Effector memory CD8-positive, alpha-beta T cell (primary cell): Measurements from ENCODE around the gene ARHGAP21.

Experiments
- ATAC-seq: fragments of 150-1000 bp; cut with Tn5 transposase; replicated peaks from 2 replicates; pipeline ENCODE4 v1.10.0; 2021; ENCODE audit warnings: mild to moderate bottlenecking, moderate library complexity
- DNase-seq, 3 experiments: peaks; one replicate each; pipeline ENCODE4 v3.0.0; 2021
- H3K27ac Mint-ChIP-seq, 2 donors: one replicate each; pipeline ENCODE4 v1.8.0; 2022; ENCODE audit warnings: mild to moderate bottlenecking in 2 of 2, mixed read lengths in 2 of 2, moderate library complexity in 2 of 2
- H3K27me3 Mint-ChIP-seq, 2 donors: one replicate each; pipeline ENCODE4 v1.8.0; 2022; ENCODE audit warnings: mixed read lengths in 2 of 2
- H3K36me3 Mint-ChIP-seq: one replicate; pipeline ENCODE4 v1.8.0; 2022; ENCODE audit warnings: mild to moderate bottlenecking, moderate library complexity, mixed read lengths; ENCODE audit not compliant: insufficient read depth
- H3K4me1 Mint-ChIP-seq, 2 donors: one replicate each; pipeline ENCODE4 v1.8.0; 2022; ENCODE audit warnings: low read depth in 2 of 2, mixed read lengths in 2 of 2
- H3K4me3 Mint-ChIP-seq, 2 donors: one replicate each; pipeline ENCODE4 v1.8.0; 2022; ENCODE audit warnings: mild to moderate bottlenecking in 2 of 2, mixed read lengths in 2 of 2, moderate library complexity in 2 of 2
- H3K9me3 Mint-ChIP-seq, 2 donors: one replicate each; pipeline ENCODE4 v1.8.0; 2022; ENCODE audit warnings: mixed read lengths in 2 of 2

The ARHGAP21 gene

GRCh38 chr10:24590697-24591457 is 132.8 kb downstream of the ARHGAP21 start:
- ATAC-seq, result no peak

DNA sequence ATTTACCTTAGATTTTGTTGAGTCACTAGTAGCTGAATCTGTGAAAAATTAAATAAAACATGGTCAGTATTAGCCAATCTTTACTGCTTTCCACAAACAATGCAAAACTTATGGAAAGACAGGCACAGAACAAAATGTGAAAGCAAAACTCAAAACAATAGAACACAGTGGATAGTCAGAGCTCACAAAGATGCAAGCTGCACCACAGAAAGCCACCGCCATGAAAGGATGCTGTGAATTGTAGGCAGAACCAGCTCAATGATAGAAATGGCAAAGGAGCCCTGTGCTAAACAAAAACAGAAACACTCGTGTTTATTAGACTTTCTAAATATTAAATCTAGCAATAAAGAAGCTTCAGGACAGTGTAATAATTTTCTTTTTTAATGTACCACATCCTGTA is 134.4 kb downstream of the ARHGAP21 start:
- no peak overlapping the region for H3K27ac Mint-ChIP-seq
- no peak for ATAC-seq

More at GRCh38 chr10:24590697-24591457, 132.8 kb downstream of the ARHGAP21 start:
- Mint-ChIP-seq H3K4me1 (no peaks in the 10 kb centered on the region), H3K4me3 (no peak overlapping the region), H3K36me3 (peaks cover 27% of the 10 kb centered on the region), H3K27ac (no peak overlapping the region), H3K9me3 (no peaks in the 10 kb centered on the region), H3K27me3 (no peaks in the 10 kb centered on the region)
- DNase-seq, result no peak

DNA sequence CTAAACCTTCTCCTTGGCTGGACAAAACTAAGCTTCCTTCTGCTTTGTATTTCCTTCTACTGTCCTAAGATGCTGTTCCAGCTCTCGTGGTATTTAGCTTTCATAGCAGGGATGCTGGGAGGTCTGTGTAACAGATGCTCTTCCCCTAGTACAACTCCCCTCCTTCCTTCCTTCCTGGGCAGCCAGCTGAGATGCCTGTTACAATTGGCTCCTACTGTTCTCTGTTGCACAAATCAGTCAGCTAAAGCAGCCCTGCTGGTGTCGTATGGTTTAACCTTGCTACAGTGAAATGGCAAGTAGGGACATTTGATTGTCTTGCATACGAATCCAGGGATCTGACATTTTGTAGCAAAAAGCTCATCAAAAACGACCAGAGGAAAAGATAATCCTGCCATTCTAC is 143.8 kb downstream of the ARHGAP21 start:
- no peaks in the 10 kb centered on the region for H3K9me3 Mint-ChIP-seq
- H3K4me3 Mint-ChIP-seq, result no peak overlapping the region
- H3K4me1 Mint-ChIP-seq, result peaks cover 0 to 2% of the 10 kb centered on the region in 2 donors
- no peak overlapping the region for H3K27ac Mint-ChIP-seq
- DNase-seq (no peak), ATAC-seq (no peak)
- peaks cover 3% of the 10 kb centered on the region for H3K36me3 Mint-ChIP-seq
- peaks cover 9 to 11% of the 10 kb centered on the region in 2 donors for H3K27me3 Mint-ChIP-seq

More for the DNA sequence above, 134.4 kb downstream of the ARHGAP21 start:
- Mint-ChIP-seq H3K4me3 (no peak overlapping the region), H3K36me3 (peaks cover 25% of the 10 kb centered on the region), H3K4me1 (no peaks in the 10 kb centered on the region), H3K27me3 (no peaks in the 10 kb centered on the region), H3K9me3 (no peaks in the 10 kb centered on the region)
- no peak for DNase-seq

DNA sequence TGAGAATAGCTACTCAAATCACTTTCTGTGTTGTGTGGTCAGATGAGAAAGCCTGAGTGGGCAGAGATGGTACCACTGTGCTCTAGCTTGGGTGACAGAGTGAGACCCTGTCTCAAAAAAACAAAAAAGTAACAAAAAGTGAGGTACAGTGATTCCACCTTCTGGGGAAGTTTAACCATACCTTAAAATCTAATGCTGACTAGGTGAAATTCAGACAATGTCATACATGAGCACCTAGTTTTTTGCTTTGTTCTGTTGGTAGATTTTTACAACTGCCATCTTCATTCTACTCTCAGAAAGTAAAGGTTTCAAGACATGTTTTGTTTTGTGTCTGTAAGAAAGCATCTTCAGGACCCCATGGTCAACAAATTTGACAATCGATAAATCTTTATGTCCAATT is 144.2 kb downstream of the ARHGAP21 start:
- Mint-ChIP-seq H3K27me3 (peaks cover 11 to 12% of the 10 kb centered on the region in 2 donors), H3K4me3 (no peak overlapping the region), H3K4me1 (peaks cover 0 to 2% of the 10 kb centered on the region in 2 donors), H3K36me3 (peaks cover 3% of the 10 kb centered on the region), H3K27ac (no peak overlapping the region), H3K9me3 (no peaks in the 10 kb centered on the region)
- no peak for DNase-seq
- no peak for ATAC-seq

GRCh38 chr10:24575481-24576002 is 148.1 kb downstream of the ARHGAP21 start:
- no peak overlapping the region for H3K4me3 Mint-ChIP-seq
- no peak overlapping the region for H3K27ac Mint-ChIP-seq
- H3K36me3 Mint-ChIP-seq, result no peaks in the 10 kb centered on the region
- H3K27me3 Mint-ChIP-seq, result peaks cover 42 to 43% of the 10 kb centered on the region in 2 donors
- no peaks in the 10 kb centered on the region for H3K9me3 Mint-ChIP-seq
- ATAC-seq (no peak), DNase-seq (no peak)
- peaks cover 0 to 4% of the 10 kb centered on the region in 2 donors for H3K4me1 Mint-ChIP-seq

DNA sequence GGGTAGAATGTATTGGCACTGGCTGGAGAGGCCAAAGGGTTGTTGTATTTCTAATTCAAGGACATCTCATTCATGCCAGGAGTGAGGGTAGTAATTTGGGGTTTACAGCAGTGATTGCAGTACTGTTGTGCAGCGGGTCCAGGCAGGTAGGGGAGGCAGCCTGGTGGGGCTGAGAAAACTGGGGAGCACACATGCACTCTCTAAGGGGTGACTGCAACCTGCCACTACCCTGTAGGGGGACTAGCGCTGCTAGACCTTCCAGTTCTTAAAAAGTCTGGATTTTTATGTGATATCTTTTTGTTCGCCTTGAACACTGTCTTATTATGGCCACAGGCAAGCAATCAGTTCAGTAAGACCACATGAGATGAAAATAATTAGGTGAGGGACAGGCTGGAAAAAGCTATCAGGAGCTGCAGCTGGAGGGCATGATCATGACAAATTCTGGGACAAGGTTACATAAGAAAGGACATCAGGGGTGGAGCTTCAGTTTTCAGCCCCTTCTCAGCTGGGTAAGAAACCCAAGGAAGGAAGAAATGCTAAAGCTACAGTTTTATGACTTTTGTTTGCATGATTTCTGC is 149.0 kb downstream of the ARHGAP21 start:
- Mint-ChIP-seq H3K27me3 (peaks cover 51 to 52% of the 10 kb centered on the region in 2 donors), H3K36me3 (no peaks in the 10 kb centered on the region), H3K9me3 (no peaks in the 10 kb centered on the region), H3K4me1 (peaks cover 0 to 4% of the 10 kb centered on the region in 2 donors), H3K4me3 (no peak overlapping the region), H3K27ac (peak overlapping the region in 1 of 2 donors; percentile 5)
- DNase-seq, result no peak
- ATAC-seq, result no peak

GRCh38 chr10:24574161-24574560 is 149.5 kb downstream of the ARHGAP21 start:
- peaks cover 0 to 4% of the 10 kb centered on the region in 2 donors for H3K4me1 Mint-ChIP-seq
- peaks cover 55 to 57% of the 10 kb centered on the region in 2 donors for H3K27me3 Mint-ChIP-seq
- ATAC-seq (no peak), DNase-seq (no peak)
- H3K36me3 Mint-ChIP-seq, result no peaks in the 10 kb centered on the region
- no peak overlapping the region for H3K4me3 Mint-ChIP-seq
- no peaks in the 10 kb centered on the region for H3K9me3 Mint-ChIP-seq
- peak overlapping the region in 1 of 2 donors; percentile 5 for H3K27ac Mint-ChIP-seq

DNA sequence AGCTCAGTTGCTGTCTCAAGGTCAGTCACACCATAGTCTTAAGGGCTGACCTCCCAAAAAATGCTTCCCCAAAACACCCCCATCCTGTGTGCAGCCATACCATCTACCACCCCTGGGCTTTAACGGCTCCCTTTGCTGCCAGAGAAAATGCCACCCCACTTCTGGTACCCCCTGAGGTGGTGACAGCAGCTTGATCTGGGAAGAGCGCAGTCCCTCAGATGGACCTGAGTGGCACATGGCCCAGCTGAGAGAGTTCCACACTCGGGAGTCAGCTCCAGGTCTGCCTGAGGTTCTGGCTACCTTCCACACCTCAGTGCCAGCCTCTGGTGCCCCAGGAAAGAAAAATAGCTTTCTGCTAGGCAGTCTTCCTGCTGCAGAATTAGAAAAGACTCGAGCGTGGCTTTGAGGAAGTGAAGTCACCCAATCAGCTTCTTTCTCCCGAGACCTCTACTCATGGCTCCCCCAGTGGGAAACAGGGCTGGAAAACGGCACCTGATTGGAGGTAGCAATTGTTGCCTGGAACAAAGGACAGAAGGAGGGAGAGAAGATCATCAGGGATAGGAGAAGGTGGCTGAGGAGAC is 151.7 kb downstream of the ARHGAP21 start:
- no peak overlapping the region for H3K27ac Mint-ChIP-seq
- no peak for DNase-seq
- H3K36me3 Mint-ChIP-seq, result no peaks in the 10 kb centered on the region
- peaks cover 65 to 72% of the 10 kb centered on the region in 2 donors for H3K27me3 Mint-ChIP-seq
- H3K4me3 Mint-ChIP-seq, result no peak overlapping the region
- H3K4me1 Mint-ChIP-seq, result peaks cover 0 to 4% of the 10 kb centered on the region in 2 donors
- ATAC-seq, result no peak
- H3K9me3 Mint-ChIP-seq, result no peaks in the 10 kb centered on the region

GRCh38 chr10:24570658-24571426 is 152.8 kb downstream of the ARHGAP21 start:
- DNase-seq, result no peak
- Mint-ChIP-seq H3K36me3 (no peaks in the 10 kb centered on the region), H3K27ac (no peak overlapping the region), H3K27me3 (peaks cover 72 to 73% of the 10 kb centered on the region in 2 donors), H3K9me3 (no peaks in the 10 kb centered on the region), H3K4me1 (peaks cover 0 to 4% of the 10 kb centered on the region in 2 donors), H3K4me3 (no peak overlapping the region)
- no peak for ATAC-seq

DNA sequence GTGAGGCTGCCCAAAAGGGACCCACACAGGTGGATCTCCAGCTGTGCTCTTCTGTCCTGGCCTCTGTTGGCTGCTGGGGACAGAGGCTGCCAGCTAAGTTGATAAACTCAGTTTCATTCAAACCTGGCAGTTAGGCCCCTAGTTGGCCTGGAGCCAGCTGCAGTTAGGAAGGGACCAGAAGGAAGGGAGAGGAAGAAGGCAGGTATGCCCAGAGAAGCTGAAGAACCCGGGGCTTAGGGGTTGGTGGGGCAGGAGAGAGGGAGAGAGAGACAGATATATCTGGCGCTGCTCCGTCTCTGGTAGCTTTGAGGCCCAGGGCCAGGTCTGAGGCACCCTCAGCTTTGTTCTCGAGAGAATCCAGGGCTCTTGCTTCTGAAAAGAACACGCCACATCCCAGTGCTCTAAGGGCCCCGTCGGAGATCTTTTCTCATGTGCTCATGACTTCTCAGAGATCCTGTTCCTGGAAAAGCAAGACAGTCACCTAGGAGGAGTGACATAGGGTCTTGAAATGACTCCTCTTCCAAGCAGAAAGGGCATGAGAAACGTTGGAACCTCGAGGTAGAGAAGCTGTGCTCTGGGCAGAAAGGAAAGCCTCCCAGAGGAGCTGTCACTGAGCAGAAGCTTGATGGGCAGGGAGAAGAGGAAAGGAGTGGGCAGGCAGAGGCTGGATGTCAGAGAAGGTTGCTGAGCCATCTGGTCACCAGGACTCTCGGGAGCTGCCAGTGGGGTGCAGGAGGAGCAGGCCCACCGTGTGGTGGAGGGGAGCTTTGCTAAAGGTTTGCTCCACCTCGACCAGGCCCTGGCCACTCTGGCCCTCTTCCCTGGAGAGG is 153.6 kb downstream of the ARHGAP21 start:
- Mint-ChIP-seq H3K4me1 (peaks cover 0 to 1% of the 10 kb centered on the region in 2 donors), H3K4me3 (no peak overlapping the region), H3K36me3 (no peaks in the 10 kb centered on the region), H3K27me3 (peaks cover 65 to 68% of the 10 kb centered on the region in 2 donors), H3K27ac (no peak overlapping the region), H3K9me3 (no peaks in the 10 kb centered on the region)
- DNase-seq (no peak), ATAC-seq (no peak)

- no peaks in the 10 kb centered on the region for H3K9me3 Mint-ChIP-seq
- no peak overlapping the region for H3K4me3 Mint-ChIP-seq
- no peak for ATAC-seq
- H3K27ac Mint-ChIP-seq, result no peak overlapping the region
- H3K27me3 Mint-ChIP-seq, result peaks cover 60 to 66% of the 10 kb centered on the region in 2 donors
- DNase-seq, result no peak
- peaks cover 0 to 1% of the 10 kb centered on the region in 2 donors for H3K4me1 Mint-ChIP-seq
- H3K36me3 Mint-ChIP-seq, result no peaks in the 10 kb centered on the region
Observed at GRCh38 chr10:24569330-24569796, 154.3 kb downstream of the ARHGAP21 start.

DNA sequence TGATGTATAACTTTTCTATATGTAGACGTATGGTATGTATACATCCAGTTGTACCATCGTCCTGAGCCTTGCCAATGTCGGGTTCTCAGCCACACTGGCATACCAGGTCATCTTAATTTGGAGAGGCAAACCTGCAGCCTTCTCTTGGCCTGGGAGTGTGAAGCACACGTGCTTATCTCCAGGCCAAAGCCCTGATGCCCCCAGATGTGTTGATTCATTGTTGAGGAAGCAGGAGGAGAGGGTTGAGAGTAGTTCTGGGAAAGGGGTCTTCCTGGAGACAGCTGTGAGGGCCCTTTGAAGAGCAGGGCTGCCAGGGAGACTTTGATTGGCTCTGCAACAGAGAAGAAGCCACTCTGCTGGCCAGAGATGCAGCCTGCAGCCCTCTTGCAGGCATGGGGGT is 155.6 kb downstream of the ARHGAP21 start:
- DNase-seq, result no peak
- no peak for ATAC-seq
- H3K27ac Mint-ChIP-seq, result no peak overlapping the region
- H3K36me3 Mint-ChIP-seq, result no peaks in the 10 kb centered on the region
- no peak overlapping the region for H3K4me3 Mint-ChIP-seq
- no peaks in the 10 kb centered on the region for H3K9me3 Mint-ChIP-seq
- H3K27me3 Mint-ChIP-seq, result peaks cover 50 to 56% of the 10 kb centered on the region in 2 donors
- H3K4me1 Mint-ChIP-seq, result peaks cover 0 to 1% of the 10 kb centered on the region in 2 donors
